OCI-LY3 (cell line): ENCODE data around the gene INTS11.

Experiments
- CTCF ChIP-seq: fragments of 200-600, 300-600 bp; sonication (generic); IDR thresholded peaks from 2 replicates; pipeline ENCODE4 v1.5.1; 2014; ENCODE audit warnings: antibody characterized with exemption, low read length, low read depth
- EZH2phosphoT487 ChIP-seq: fragments of 200-600 bp; shearing (Covaris generic); IDR thresholded peaks from 2 replicates; pipeline ENCODE4 v1.6.1; 2018; ENCODE audit warnings: antibody characterized with exemption, mixed run types, low read depth

DNA sequence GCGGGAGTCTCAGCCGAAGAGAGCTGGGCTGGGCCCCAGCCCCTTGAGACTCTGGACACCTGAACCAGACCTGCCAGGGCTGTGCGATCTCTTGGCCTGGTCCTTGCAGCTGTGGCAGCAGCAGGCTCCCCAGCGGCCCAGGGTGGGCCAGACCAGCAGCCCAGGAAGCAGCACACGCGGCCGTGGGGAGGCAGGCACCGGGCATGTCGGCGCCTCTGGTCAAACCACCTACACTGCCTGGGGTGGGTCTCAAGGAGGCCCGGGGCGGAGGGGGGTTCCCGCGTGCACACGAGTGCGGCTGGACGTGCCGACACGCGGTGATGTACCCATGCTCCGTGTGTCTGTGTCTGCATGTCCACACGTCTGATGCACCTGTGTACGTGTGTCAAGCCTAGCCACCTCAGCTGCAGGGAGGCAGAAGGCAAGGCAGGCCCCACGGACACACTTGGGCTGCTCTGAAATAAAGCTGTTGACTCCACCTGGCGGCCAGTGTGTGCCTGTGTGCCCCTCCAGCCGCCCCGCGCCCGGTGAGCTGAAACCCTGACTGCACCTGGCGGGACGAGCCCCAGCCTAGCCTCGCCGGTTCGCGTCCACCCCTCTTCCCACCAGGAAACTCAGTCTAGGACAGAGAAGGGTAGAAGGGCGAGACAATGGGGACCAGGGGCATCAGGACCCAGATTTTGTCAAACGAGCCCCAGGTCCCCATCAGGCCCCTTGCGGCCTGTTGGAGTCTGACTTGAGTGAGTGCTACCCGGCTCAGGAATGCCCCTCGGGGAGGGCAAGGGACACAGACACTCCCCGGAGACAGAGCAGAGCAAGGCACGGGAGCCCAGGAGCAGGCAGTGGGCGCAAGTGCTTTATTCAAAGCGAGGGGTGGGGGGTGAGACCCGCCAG, 32.7 kb downstream of the INTS11 start:
- peak; percentile 62 for TF ChIP-seq CTCF
- TF ChIP-seq EZH2phosphoT487 = no peak
